HFFc6 (cell line): ENCODE data around the gene ACTRT2. TPM values are rescaled to one million over a fixed set of nuclear protein-coding genes. Genes with fewer than 3 reads are reported as not detected.

Experiments
- DNase-seq: peaks from one replicate; pipeline ENCODE4 v3.0.0-alpha.2; 2018
- H3K27ac Mint-ChIP-seq: 2 replicates; pipeline ENCODE4 v1.8.0; 2020; ENCODE audit warnings: mild to moderate bottlenecking, mixed read lengths
- H3K27me3 Mint-ChIP-seq: 2 replicates; pipeline ENCODE4 v1.8.0; 2021; ENCODE audit warnings: mild to moderate bottlenecking, moderate library complexity, mixed read lengths; ENCODE audit not compliant: insufficient read depth
- H3K36me3 Mint-ChIP-seq: 2 replicates; pipeline ENCODE4 v1.8.0; 2021; ENCODE audit warnings: low read depth, mixed read lengths
- H3K4me1 Mint-ChIP-seq: 2 replicates; pipeline ENCODE4 v1.8.0; 2020; ENCODE audit warnings: low read depth, mixed read lengths
- H3K4me3 Mint-ChIP-seq: 2 replicates; pipeline ENCODE4 v1.8.0; 2020; ENCODE audit warnings: mild to moderate bottlenecking, moderate library complexity, mixed read lengths
- H3K9me3 Mint-ChIP-seq: 2 replicates; pipeline ENCODE4 v1.8.0; 2020; ENCODE audit warnings: mild to moderate bottlenecking, mixed read lengths
- CTCF ChIP-seq: fragments of 200-600 bp; sonication (generic); IDR thresholded peaks from 2 replicates; pipeline ENCODE4 v1.5.0; 2021; ENCODE audit warnings: antibody characterized with exemption, mild to moderate bottlenecking
- total RNA-seq, 6 experiments: library from RNA; stranded (reverse); fragmentation: NEBNext Ultra II Directional; extraction: Animal tissue kit (Norgen Biotek cat#: 25700); gene quantifications; 2 replicates in 1 of 6; 3 replicates in 5 of 6; pipeline ENCODE4 v1.2.3, GENCODE V29; 2021

Gene ACTRT2
- total RNA-seq, 6 experiments from 2014 or later = not detected

DNA sequence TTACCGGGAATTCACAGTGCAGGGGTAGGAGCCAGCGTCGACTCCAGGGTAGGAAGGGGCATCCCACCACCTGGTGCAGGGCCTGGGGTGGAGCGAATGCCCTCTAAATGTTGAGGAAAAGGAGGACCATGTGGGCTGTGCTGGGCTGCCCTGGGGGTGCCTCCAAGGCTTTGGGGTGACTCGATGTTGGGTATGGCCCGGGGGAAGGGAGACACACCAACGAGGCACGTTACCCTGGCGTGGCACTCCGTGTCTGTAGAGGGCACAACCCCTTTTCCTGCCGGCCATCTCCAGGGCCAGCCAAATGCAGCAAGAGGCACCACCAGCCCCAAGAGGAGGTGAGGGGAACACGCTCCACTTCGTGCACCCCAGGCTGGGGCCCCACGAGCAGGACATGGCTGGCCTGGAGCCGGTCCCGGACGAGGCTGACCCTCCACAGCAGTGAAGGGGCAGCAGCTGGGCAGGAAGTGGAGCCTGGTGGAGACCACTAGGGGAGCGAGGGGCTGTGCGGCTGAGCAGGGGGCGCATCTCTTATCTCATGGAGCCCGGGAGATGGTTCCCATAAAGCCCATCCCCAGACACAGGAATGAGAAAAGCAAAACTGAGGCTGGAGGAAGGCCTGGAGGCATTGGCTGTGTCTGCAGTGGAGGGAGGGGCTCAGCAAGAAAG lies 11.2 kb downstream of the ACTRT2 start:
- no peak overlapping the region for H3K4me3 Mint-ChIP-seq
- no peaks in the 10 kb centered on the region for H3K4me1 Mint-ChIP-seq
- peaks cover 28% of the 10 kb centered on the region for H3K9me3 Mint-ChIP-seq
- TF ChIP-seq CTCF = no peak
- peaks cover 3% of the 10 kb centered on the region for H3K27me3 Mint-ChIP-seq
- no peak for DNase-seq
- H3K27ac Mint-ChIP-seq = no peak overlapping the region
- H3K36me3 Mint-ChIP-seq = 0 out of 2 replicates have a peak, but pooled peaks cover 6% of the 10 kb centered on the region

- no peak for DNase-seq
- Mint-ChIP-seq H3K27me3 (peaks cover 3% of the 10 kb centered on the region; the same call in 1 of the 2 replicates), H3K4me3 (no peak overlapping the region), H3K36me3 (0 out of 2 replicates have a peak, but pooled peaks cover 6% of the 10 kb centered on the region), H3K4me1 (no peaks in the 10 kb centered on the region), H3K27ac (no peak overlapping the region), H3K9me3 (peaks cover 35% of the 10 kb centered on the region)
- no peak for TF ChIP-seq CTCF
Measured at GRCh38 chr1:3033040-3033789, 11.9 kb downstream of the ACTRT2 start.

DNA sequence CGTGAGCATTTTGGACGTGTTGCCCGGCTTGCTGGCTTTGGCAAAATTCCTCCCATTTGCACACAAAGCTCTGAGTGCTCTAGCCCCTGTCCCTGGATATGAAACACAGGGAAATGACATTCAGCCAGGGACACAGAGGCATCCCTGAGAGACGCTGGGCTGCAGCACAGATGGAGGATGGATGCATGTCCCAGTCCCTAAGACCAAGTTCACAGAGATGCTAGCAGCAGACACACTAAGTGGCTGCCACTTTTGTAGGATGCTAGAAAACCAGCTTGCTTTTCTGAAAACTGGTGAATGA lies 12.5 kb downstream of the ACTRT2 start:
- H3K9me3 Mint-ChIP-seq = peaks cover 36% of the 10 kb centered on the region
- H3K4me3 Mint-ChIP-seq = no peak overlapping the region
- H3K27ac Mint-ChIP-seq = no peak overlapping the region
- H3K36me3 Mint-ChIP-seq = 0 out of 2 replicates have a peak, but pooled peaks cover 6% of the 10 kb centered on the region
- peaks cover 3% of the 10 kb centered on the region; the same call in 1 of the 2 replicates for H3K27me3 Mint-ChIP-seq
- TF ChIP-seq CTCF = no peak
- no peak for DNase-seq
- no peaks in the 10 kb centered on the region for H3K4me1 Mint-ChIP-seq

- TF ChIP-seq CTCF = no peak
- H3K27ac Mint-ChIP-seq = no peak overlapping the region
- H3K27me3 Mint-ChIP-seq = peaks cover 3% of the 10 kb centered on the region; the same call in 1 of the 2 replicates
- 0 out of 2 replicates have a peak, but pooled peaks cover 6% of the 10 kb centered on the region for H3K36me3 Mint-ChIP-seq
- no peaks in the 10 kb centered on the region for H3K4me1 Mint-ChIP-seq
- peaks cover 36% of the 10 kb centered on the region for H3K9me3 Mint-ChIP-seq
- no peak for DNase-seq
- H3K4me3 Mint-ChIP-seq = no peak overlapping the region
Measured at GRCh38 chr1:3034162-3034561, 12.9 kb downstream of the ACTRT2 start.

DNA sequence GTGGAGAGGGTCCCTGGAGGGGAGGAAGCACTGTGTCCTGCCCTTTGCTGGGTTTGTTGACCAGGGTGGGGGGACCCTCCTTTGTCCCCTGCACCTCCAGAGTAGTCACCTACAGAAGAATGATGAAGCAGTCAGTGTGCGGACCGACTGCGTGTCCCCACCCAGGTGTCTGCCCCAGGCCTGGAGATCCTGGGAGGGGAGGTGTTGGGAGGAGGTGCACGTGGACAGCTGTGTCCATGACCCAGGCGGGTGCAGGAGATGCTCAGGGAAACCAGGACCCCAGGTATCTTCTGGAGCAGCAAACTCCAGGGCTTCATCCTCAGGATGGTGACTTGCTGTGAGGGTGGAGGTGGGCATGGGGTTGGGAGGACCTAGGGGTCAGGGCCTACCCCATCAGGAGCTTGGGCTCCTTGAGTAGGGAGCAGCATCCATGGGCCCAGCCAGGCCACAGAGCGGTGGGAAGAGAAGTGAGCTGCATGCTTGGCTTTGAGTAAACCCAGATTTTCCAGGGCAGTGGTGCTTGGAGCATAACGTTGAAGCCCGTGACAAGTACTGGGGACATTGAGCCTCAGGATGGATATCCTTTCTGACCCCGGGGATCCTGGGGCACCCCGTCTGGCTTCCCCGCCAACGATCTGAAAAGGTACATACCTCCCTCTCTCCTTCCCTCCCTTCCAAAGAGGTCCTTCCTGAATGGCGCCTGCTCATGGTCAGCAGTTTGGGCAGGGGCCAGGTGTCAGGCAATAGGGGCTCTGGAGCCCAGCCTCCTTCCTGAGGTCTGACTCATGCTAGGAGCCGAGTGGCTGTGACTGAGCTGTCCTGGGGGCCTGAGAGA lies 13.7 kb downstream of the ACTRT2 start:
- DNase-seq = no peak
- Mint-ChIP-seq H3K27me3 (peaks cover 3% of the 10 kb centered on the region; the same call in 1 of the 2 replicates), H3K9me3 (peaks cover 36% of the 10 kb centered on the region), H3K27ac (no peak overlapping the region), H3K36me3 (0 out of 2 replicates have a peak, but pooled peaks cover 6% of the 10 kb centered on the region), H3K4me1 (no peaks in the 10 kb centered on the region), H3K4me3 (no peak overlapping the region)
- no peak for TF ChIP-seq CTCF
